ENCODE data around the gene RABGAP1L. TPM values are rescaled to one million over a fixed set of nuclear protein-coding genes. Genes with fewer than 3 reads are reported as not detected.

RABGAP1L gene
- polyA plus RNA-seq, 3 donors: 35.2 to 75.3 (median 63.3) TPM

- intact Hi-C loops (cut with micrococcal nuclease): no loop called here
- Histone ChIP-seq H3K4me2 (replicated peaks; ENCODE audit: extremely low read depth, low read length, poor library complexity, severe bottlenecking) (no peak overlapping the region), H3K4me1 (ENCODE audit: control insufficient read depth in 1 of 2, insufficient read depth in 2 of 2, low read length in 2 of 2) (no peaks in the 10 kb centered on the region), H3K9ac (ENCODE audit: insufficient read depth, low read length, poor library complexity, severe bottlenecking) (no peak overlapping the region), H3K9me3 (replicated peaks in 1 of 2; ENCODE audit: control insufficient read depth in 1 of 2, insufficient read depth in 1 of 2, low read length in 2 of 2) (peaks cover 0 to 3% of the 10 kb centered on the region in 2 donors), H3K79me2 (ENCODE audit: insufficient read depth, low read length) (no peaks in the 10 kb centered on the region), H3K27me3 (ENCODE audit: control insufficient read depth in 2 of 2, insufficient read depth in 2 of 2, low read length in 2 of 2) (no peaks in the 10 kb centered on the region), H4K20me1 (ENCODE audit: insufficient read depth, low read length) (no peaks in the 10 kb centered on the region), H3K4me3 (replicated peaks in 1 of 3; ENCODE audit: low read depth in 2 of 3, low read length in 3 of 3) (no peak overlapping the region), H2AFZ (ENCODE audit: insufficient read depth, low read depth, low read length, poor library complexity, severe bottlenecking) (no peak overlapping the region), H3K36me3 (replicated peaks in 1 of 2; ENCODE audit: control insufficient read depth in 1 of 2, insufficient read depth in 2 of 2, low read length in 2 of 2) (no peaks in the 10 kb centered on the region), H3K27ac (ENCODE audit: low read depth in 1 of 2, low read length in 2 of 2) (no peak overlapping the region)
- Mint-ChIP-seq H3K4me3 (no peak overlapping the region), H3K27me3 (ENCODE audit: low read depth in 3 of 3) (no peaks in the 10 kb centered on the region), H3K4me1 (no peaks in the 10 kb centered on the region), H3K36me3 (no peaks in the 10 kb centered on the region), H3K27ac (no peak overlapping the region), H3K9me3 (peaks cover 0 to 3% (median 2%) of the 10 kb centered on the region in 7 donors)
- DNase-seq: no peak
- 80% methylated on average over 2 of the region's 5 CpGs for WGBS (ENCODE audit: insufficient coverage)
- TF ChIP-seq CTCF (IDR thresholded peaks at IDR 0.05): no peak
Observed at GRCh38 chr1:174448531-174448883, 289.2 kb downstream of the RABGAP1L start.

- H3K4me2 ChIP-seq (replicated peaks; ENCODE audit: extremely low read depth, low read length, poor library complexity, severe bottlenecking): no peak overlapping the region
- peaks cover 0 to 3% (median 3%) of the 10 kb centered on the region in 7 donors for H3K9me3 Mint-ChIP-seq
- no peak for DNase-seq
- no peaks in the 10 kb centered on the region for H3K27me3 ChIP-seq (ENCODE audit: control insufficient read depth in 2 of 2, insufficient read depth in 2 of 2, low read length in 2 of 2)
- H3K9me3 ChIP-seq (replicated peaks in 1 of 2; ENCODE audit: control insufficient read depth in 1 of 2, insufficient read depth in 1 of 2, low read length in 2 of 2): peaks cover 0 to 3% of the 10 kb centered on the region in 2 donors
- intact Hi-C loops (cut with micrococcal nuclease): no loop called here
- no peak overlapping the region for H3K27ac Mint-ChIP-seq
- no peaks in the 10 kb centered on the region for H3K4me1 ChIP-seq (ENCODE audit: control insufficient read depth in 1 of 2, insufficient read depth in 2 of 2, low read length in 2 of 2)
- H4K20me1 ChIP-seq (ENCODE audit: insufficient read depth, low read length): no peaks in the 10 kb centered on the region
- no peaks in the 10 kb centered on the region for H3K27me3 Mint-ChIP-seq (ENCODE audit: low read depth in 3 of 3)
- no peak overlapping the region for H3K9ac ChIP-seq (ENCODE audit: insufficient read depth, low read length, poor library complexity, severe bottlenecking)
- WGBS (ENCODE audit: insufficient coverage): no CpG with 5 or more reads among the region's 5 CpGs
- H3K36me3 ChIP-seq (replicated peaks in 1 of 2; ENCODE audit: control insufficient read depth in 1 of 2, insufficient read depth in 2 of 2, low read length in 2 of 2): no peaks in the 10 kb centered on the region
- no peak overlapping the region for H3K4me3 ChIP-seq (replicated peaks in 1 of 3; ENCODE audit: low read depth in 2 of 3, low read length in 3 of 3)
- H3K4me1 Mint-ChIP-seq: no peaks in the 10 kb centered on the region
- TF ChIP-seq CTCF (IDR thresholded peaks at IDR 0.05): no peak
- H3K79me2 ChIP-seq (ENCODE audit: insufficient read depth, low read length): no peaks in the 10 kb centered on the region
- H3K36me3 Mint-ChIP-seq: no peaks in the 10 kb centered on the region
- H3K27ac ChIP-seq (ENCODE audit: low read depth in 1 of 2, low read length in 2 of 2): no peak overlapping the region
- no peak overlapping the region for H2AFZ ChIP-seq (ENCODE audit: insufficient read depth, low read depth, low read length, poor library complexity, severe bottlenecking)
- no peak overlapping the region for H3K4me3 Mint-ChIP-seq
Observed at GRCh38 chr1:174448974-174449373, 289.7 kb downstream of the RABGAP1L start.

Data from CD14-positive monocyte (primary cell).